NCI-H345 (cell line): ENCODE data around the gene SYT11.
"Not testable (repeated sequence)": the region's sequence is repeated elsewhere in the genome, so short reads cannot be mapped to it uniquely, and the experiment has no call there.

Experiments
- DNase-seq: peaks from one replicate; lab custom pipeline; 2025; lab: John Stamatoyannopoulos, UW

The SYT11 gene

GRCh38 chr1:155860970-155861510 is 1.7 kb downstream of the SYT11 start:
- no peak for DNase-seq

- DNase-seq, result no peak
These were observed 2.5 kb downstream of the SYT11 start for GRCh38 chr1:155861896-155862295.

GRCh38 chr1:155864393-155864792 is 5.0 kb downstream of the SYT11 start:
- DNase-seq, result no peak

- no peak for DNase-seq
These were observed 8.4 kb downstream of the SYT11 start for GRCh38 chr1:155867766-155868165.

- peak; percentile 97 for DNase-seq
These were observed 12.0 kb downstream of the SYT11 start for GRCh38 chr1:155871390-155871789.

GRCh38 chr1:155872527-155872926 is 13.2 kb downstream of the SYT11 start:
- no peak for DNase-seq

- peak; percentile 26 for DNase-seq
These were observed 14.5 kb downstream of the SYT11 start for GRCh38 chr1:155873860-155874259.

- DNase-seq, result no peak
These were observed 18.6 kb downstream of the SYT11 start for GRCh38 chr1:155877945-155878344.

GRCh38 chr1:155880251-155880650 is 20.9 kb downstream of the SYT11 start:
- no peak for DNase-seq

- DNase-seq, result no peak
These were observed 21.6 kb downstream of the SYT11 start for GRCh38 chr1:155880950-155881349.

GRCh38 chr1:155882235-155882634 is 22.9 kb downstream of the SYT11 start:
- DNase-seq, result no peak

GRCh38 chr1:155882766-155883165 is 23.4 kb downstream of the SYT11 start:
- DNase-seq, result no peak

- DNase-seq, result no peak
These were observed 24.9 kb downstream of the SYT11 start for GRCh38 chr1:155884031-155884960.

- DNase-seq, result no peak
These were observed 25.6 kb downstream of the SYT11 start for GRCh38 chr1:155884982-155885381.

GRCh38 chr1:155888481-155888880 is 29.1 kb downstream of the SYT11 start:
- DNase-seq, result no peak

- no peak for DNase-seq
These were observed 30.2 kb downstream of the SYT11 start for GRCh38 chr1:155889566-155889965.

GRCh38 chr1:155890251-155890650 is 30.9 kb downstream of the SYT11 start:
- no peak for DNase-seq

- DNase-seq, result no peak
These were observed 33.4 kb downstream of the SYT11 start for GRCh38 chr1:155892796-155893195.

- no peak for DNase-seq
These were observed 34.2 kb downstream of the SYT11 start for GRCh38 chr1:155893389-155894142.

- not testable (repeated sequence) for DNase-seq
These were observed 36.2 kb downstream of the SYT11 start for GRCh38 chr1:155895617-155896016.

GRCh38 chr1:155896476-155896875 is 37.1 kb downstream of the SYT11 start:
- not testable (repeated sequence) for DNase-seq

GRCh38 chr1:155897746-155898145 is 38.4 kb downstream of the SYT11 start:
- no peak for DNase-seq

GRCh38 chr1:155898888-155899287 is 39.5 kb downstream of the SYT11 start:
- DNase-seq, result no peak
